HepG2 (cell line): ENCODE results near the gene SASS6. TPM values are rescaled to one million over a fixed set of nuclear protein-coding genes. Genes with fewer than 3 reads are reported as not detected.
A peak's percentile ranks its signal among the peaks of the same experiment; 100 is the strongest.

Experiments
- AGO1 ChIP-seq: fragments of 200-400 bp; formaldehyde crosslinking; IDR thresholded peaks from 2 replicates; pipeline ENCODE4 v1.6.1; 2017; ENCODE audit warnings: mild to moderate bottlenecking, low read depth, low read length, moderate library complexity; ENCODE audit not compliant: poor library complexity, severe bottlenecking
- ATF1 ChIP-seq: IDR thresholded peaks from 2 replicates; pipeline ENCODE4 v1.6.1; 2016; ENCODE audit warnings: mild to moderate bottlenecking, control low read depth
- GTF3A ChIP-seq: sonication (generic); formaldehyde crosslinking; conservative IDR thresholded peaks from 2 replicates; pipeline ENCODE4 v1.4.0; 2020; ENCODE audit warnings: mild to moderate bottlenecking, missing genetic modification reagents
- IKZF4 ChIP-seq: sonication (generic); formaldehyde crosslinking; IDR thresholded peaks from 2 replicates; pipeline ENCODE4 v1.5.1; 2020; ENCODE audit warnings: borderline replicate concordance, mild to moderate bottlenecking, low read depth, missing genetic modification reagents; ENCODE audit errors: not compliant biosample characterization
- KMT2B ChIP-seq: IDR thresholded peaks from 2 replicates; pipeline ENCODE4 v1.6.1; 2016; ENCODE audit warnings: missing genetic modification reagents, missing compliant biosample characterization
- MED8 ChIP-seq: sonication (generic); formaldehyde crosslinking; IDR thresholded peaks from 2 replicates; pipeline ENCODE4 v1.8.1; 2023; ENCODE audit warnings: mild to moderate bottlenecking, missing genetic modification reagents; ENCODE audit not compliant: insufficient replicate concordance
- NCOA2 ChIP-seq: sonication (generic); formaldehyde crosslinking; IDR thresholded peaks from 2 replicates; pipeline ENCODE4 v1.8.0; 2022; ENCODE audit warnings: inconsistent platforms
- PATZ1 ChIP-seq: sonication (generic); formaldehyde crosslinking; IDR thresholded peaks from 2 replicates; pipeline ENCODE4 v1.4.0; 2020; ENCODE audit warnings: missing genetic modification reagents
- PREB ChIP-seq: sonication (generic); formaldehyde crosslinking; IDR thresholded peaks from 2 replicates; pipeline ENCODE4 v1.4.0; 2020; ENCODE audit warnings: missing genetic modification reagents
- RCOR2 ChIP-seq: IDR thresholded peaks from 2 replicates; pipeline ENCODE4 v1.6.1; 2016; ENCODE audit warnings: missing biosample characterization, missing genetic modification reagents
- RFX5 ChIP-seq: IDR thresholded peaks from 2 replicates; pipeline ENCODE4 v1.6.1; 2011; ENCODE audit warnings: low read depth, low read length, improper control_type of control experiment
- SAFB2 ChIP-seq: sonication (generic); formaldehyde crosslinking; IDR thresholded peaks from 2 replicates; pipeline ENCODE4 v1.5.1; 2020; ENCODE audit warnings: missing genetic modification reagents, low read depth, mild to moderate bottlenecking, borderline replicate concordance
- SIX1 ChIP-seq: sonication (generic); formaldehyde crosslinking; IDR thresholded peaks from 2 replicates; pipeline ENCODE4 v1.4.0; 2020; ENCODE audit warnings: missing genetic modification reagents, borderline replicate concordance
- SPEN ChIP-seq: sonication (generic); formaldehyde crosslinking; IDR thresholded peaks from 2 replicates; pipeline ENCODE4 v1.5.1; 2020; ENCODE audit warnings: low read depth, mild to moderate bottlenecking, missing genetic modification reagents
- XBP1 ChIP-seq: sonication (generic); formaldehyde crosslinking; IDR thresholded peaks from 2 replicates; pipeline ENCODE4 v1.5.0; 2020; ENCODE audit warnings: missing genetic modification reagents
- YEATS2 ChIP-seq: sonication (generic); formaldehyde crosslinking; IDR thresholded peaks from 2 replicates; pipeline ENCODE4 v1.4.0; 2020; ENCODE audit warnings: missing genetic modification reagents, borderline replicate concordance
- ZC3H13 ChIP-seq: sonication (generic); formaldehyde crosslinking; IDR thresholded peaks from 2 replicates; pipeline ENCODE4 v1.8.1; 2023; ENCODE audit warnings: mild to moderate bottlenecking, missing genetic modification reagents, moderate library complexity
- ZMAT5 ChIP-seq: sonication (generic); formaldehyde crosslinking; IDR thresholded peaks from 2 replicates; pipeline ENCODE4 v1.5.0; 2020; ENCODE audit warnings: mild to moderate bottlenecking, low read depth, missing genetic modification reagents, borderline replicate concordance
- ZNF253 ChIP-seq: sonication (generic); formaldehyde crosslinking; IDR thresholded peaks from 2 replicates; pipeline ENCODE4 v1.8.0; 2022; ENCODE audit warnings: mild to moderate bottlenecking, missing genetic modification reagents, borderline replicate concordance
- ZNF546 ChIP-seq: sonication (generic); formaldehyde crosslinking; conservative IDR thresholded peaks from 2 replicates; pipeline ENCODE4 v1.8.1; 2023; ENCODE audit warnings: mild to moderate bottlenecking, missing genetic modification reagents
- ZNF572 ChIP-seq: sonication (generic); formaldehyde crosslinking; IDR thresholded peaks from 2 replicates; pipeline ENCODE4 v1.5.1; 2020; ENCODE audit warnings: mild to moderate bottlenecking, missing genetic modification reagents
- ZNF577 ChIP-seq: sonication (generic); formaldehyde crosslinking; IDR thresholded peaks from 2 replicates; pipeline ENCODE4 v1.4.0; 2020; ENCODE audit warnings: mild to moderate bottlenecking, low read depth, missing genetic modification reagents, borderline replicate concordance
- ZNF773 ChIP-seq: sonication (generic); formaldehyde crosslinking; IDR thresholded peaks from 2 replicates; pipeline ENCODE4 v1.4.0; 2020; ENCODE audit warnings: missing genetic modification reagents, borderline replicate concordance
- ZNF784 ChIP-seq: sonication (generic); formaldehyde crosslinking; IDR thresholded peaks from 2 replicates; pipeline ENCODE4 v1.5.1; 2020; ENCODE audit warnings: missing genetic modification reagents, mild to moderate bottlenecking, borderline replicate concordance
- ZNF816 ChIP-seq: sonication (generic); formaldehyde crosslinking; IDR thresholded peaks from 2 replicates; pipeline ENCODE4 v1.8.0; 2022; ENCODE audit warnings: missing genetic modification reagents, mild to moderate bottlenecking, borderline replicate concordance
- polyA plus RNA-seq, 8 experiments: library from polyadenylated mRNA; depleted of rRNA in 3 of 8; stranded (reverse) in 7 of 8; unstranded in 1 of 8; fragments of >200 nt; fragmentation: Illumina TruSeq in 4 of 8; extraction: Trizol in 4 of 8; gene quantifications; 2 replicates each; pipeline versions ENCODE4 v1.2.1 to v1.2.3, GENCODE V29; 2011 to 2016; ENCODE audit warnings: low read depth in 4 of 8, missing spikeins in 1 of 8, mixed read lengths in 1 of 8; ENCODE audit not compliant: insufficient read depth in 1 of 8
- total RNA-seq, 5 experiments: library from RNA; depleted of rRNA; stranded (reverse); fragments of >200 nt; fragmentation: Illumina TruSeq; extraction: Trizol; gene quantifications; 2 replicates each; pipeline ENCODE4 v1.2.3, GENCODE V29; 2016; ENCODE audit warnings: low read depth in 1 of 5

The SASS6 gene
- total and polyA plus RNA-seq, 2 of the 13 experiments (the other 11 are each of a cell fraction or from before 2014, with no cell fraction given) = 2.3 to 10.7 TPM

GRCh38 chr1:100132566-100133477, at the start of gene SASS6, which contains the start of gene TRMT13 (continued):
- TF ChIP-seq ZNF784 (CRISPR knock-in tag) = peak; percentile 70; the same call in 1 of the 2 replicates
- TF ChIP-seq GTF3A (CRISPR knock-in tag) = no peak
- TF ChIP-seq SAFB2 = 0 out of 2 replicates have a peak, but pooled peaks have one; percentile 36
- TF ChIP-seq RCOR2 (CRISPR knock-in tag) = no peak
- no peak for TF ChIP-seq ZMAT5 (CRISPR knock-in tag)
- TF ChIP-seq NCOA2 = no peak
- TF ChIP-seq ZNF253 (CRISPR knock-in tag) = peak; percentile 63; the same call in 1 of the 2 replicates
- 0 out of 2 replicates have a peak, but pooled peaks have one; percentile 13 for TF ChIP-seq SIX1 (CRISPR knock-in tag)
- TF ChIP-seq YEATS2 (CRISPR knock-in tag) = peak; percentile 88; the same call in 1 of the 2 replicates
- peak; percentile 58; the same call in 1 of the 2 replicates for TF ChIP-seq PATZ1 (CRISPR knock-in tag)
- no peak for TF ChIP-seq XBP1 (CRISPR knock-in tag)
- no peak for TF ChIP-seq ZNF577 (CRISPR knock-in tag)
- TF ChIP-seq PREB (CRISPR knock-in tag) = no peak
- TF ChIP-seq ZC3H13 (CRISPR knock-in tag) = no peak
- TF ChIP-seq KMT2B (CRISPR knock-in tag) = peak; percentile 97
- TF ChIP-seq AGO1 = peak; percentile 48
- TF ChIP-seq ATF1 (CRISPR knock-in tag) = peak; percentile 84
- peak; percentile 75 for TF ChIP-seq SPEN (CRISPR knock-in tag)
- TF ChIP-seq RFX5 = no peak
- 0 out of 2 replicates have a peak, but pooled peaks have one; percentile 60 for TF ChIP-seq ZNF773 (CRISPR knock-in tag)
- peak; percentile 18 for TF ChIP-seq IKZF4
- TF ChIP-seq ZNF546 (CRISPR knock-in tag) = 0 out of 2 replicates have a peak, but pooled peaks have one; percentile 64
- 0 out of 2 replicates have a peak, but pooled peaks have one; percentile 57 for TF ChIP-seq ZNF816 (CRISPR knock-in tag)
- no peak for TF ChIP-seq ZNF572
- TF ChIP-seq MED8 (CRISPR knock-in tag) = peak; percentile 69
